SK-N-SH (cell line): Measurements from ENCODE around the gene NF2. TPM values are rescaled to one million over a fixed set of nuclear protein-coding genes. Genes with fewer than 3 reads are reported as not detected.

Source experiments
- CTCF ChIA-PET: fragments of 300-600, 350-600 bp; formaldehyde crosslinking; extraction: SDS; loops from one replicate; lab custom pipeline; 2021; lab: Yijun Ruan, JAX
- POLR2A ChIA-PET: fragments of 350-600 bp; sonication (Branson Sonifier 250); formaldehyde crosslinking; extraction: SDS; loops from one replicate; lab custom pipeline; 2020; ENCODE audit warnings: antibody characterized with exemption, inconsistent platforms; lab: Yijun Ruan, JAX
- DNase-seq: peaks from one replicate; pipeline ENCODE4 v3.0.0; 2012
- H2AFZ ChIP-seq: fragments of 200-600 bp; sonication (generic); 2 replicates; pipeline ENCODE4 v1.8.1; 2016; ENCODE audit warnings: antibody characterized with exemption, mild to moderate bottlenecking, low read depth
- H3F3A ChIP-seq: fragments of 200-600 bp; sonication (generic); replicated peaks from 2 replicates; pipeline ENCODE3; 2016; ENCODE audit warnings: antibody characterized with exemption, mild to moderate bottlenecking; ENCODE audit not compliant: insufficient read depth
- H3K27ac ChIP-seq, 2 experiments: fragments of 200-500 bp in 1 of 2; fragments of 200-600 bp in 1 of 2; sonication (Bioruptor generic) in 1 of 2; sonication (generic), shearing (Covaris generic) in 1 of 2; 2 replicates each; pipeline versions ENCODE4 v1.5.1 to v1.6.1; 2014 to 2016; ENCODE audit warnings: low read depth in 2 of 2, inconsistent platforms in 1 of 2, low read length in 1 of 2, mild to moderate bottlenecking in 1 of 2, mixed read lengths in 1 of 2
- H3K27me3 ChIP-seq: fragments of 200-600 bp; sonication (generic), shearing (Covaris generic); 2 replicates; pipeline ENCODE4 v1.6.1; 2016; ENCODE audit warnings: mixed run types; ENCODE audit not compliant: insufficient read depth
- H3K36me3 ChIP-seq, 2 experiments: fragments of 200-500 bp in 1 of 2; fragments of 200-600 bp in 1 of 2; sonication (Bioruptor generic) in 1 of 2; sonication (generic) in 1 of 2; replicated peaks in 1 of 2; 2 replicates each; pipeline versions ENCODE3 to v1.5.1; 2014 to 2016; ENCODE audit warnings: low read length in 1 of 2, mild to moderate bottlenecking in 1 of 2; ENCODE audit not compliant: insufficient read depth in 2 of 2, control insufficient read depth in 1 of 2
- H3K4me1 ChIP-seq, 2 experiments: fragments of 200-500 bp in 1 of 2; fragments of 200-600 bp in 1 of 2; sonication (Bioruptor generic) in 1 of 2; sonication (generic), shearing (Covaris generic) in 1 of 2; 2 replicates each; pipeline versions ENCODE4 v1.5.1 to v1.6.1; 2014 to 2016; ENCODE audit warnings: low read depth in 1 of 2, low read length in 1 of 2, mixed run types in 1 of 2; ENCODE audit not compliant: insufficient read depth in 2 of 2, control insufficient read depth in 1 of 2
- H3K4me2 ChIP-seq: fragments of 200-600 bp; sonication (generic), shearing (Covaris generic); 2 replicates; pipeline ENCODE4 v1.6.1; 2017; ENCODE audit warnings: mixed run types
- H3K4me3 ChIP-seq, 2 experiments: fragments of 200-500 bp in 1 of 2; fragments of 200-600 bp in 1 of 2; sonication (Bioruptor generic) in 1 of 2; sonication (generic), shearing (Covaris generic) in 1 of 2; 2 replicates each; pipeline versions ENCODE4 v1.5.1 to v1.8.1; 2014 to 2016; ENCODE audit warnings: low read depth in 2 of 2, inconsistent platforms in 1 of 2, low read length in 1 of 2, mild to moderate bottlenecking in 1 of 2, mixed read lengths in 1 of 2, moderate library complexity in 1 of 2
- H3K79me2 ChIP-seq: fragments of 200-600 bp; sonication (generic); 2 replicates; pipeline ENCODE4 v1.8.1; 2017; ENCODE audit warnings: mild to moderate bottlenecking; ENCODE audit not compliant: insufficient read depth
- H3K9ac ChIP-seq: fragments of 200-600 bp; sonication (generic); 2 replicates; pipeline ENCODE4 v1.6.1; 2017; ENCODE audit warnings: mixed run types
- H3K9me2 ChIP-seq: fragments of 200-600 bp; sonication (generic); 2 replicates; pipeline ENCODE4 v1.6.1; 2017; ENCODE audit warnings: mixed run types
- H3K9me3 ChIP-seq: fragments of 200-600 bp; sonication (generic); 2 replicates; pipeline ENCODE4 v1.6.1; 2017; ENCODE audit warnings: mixed run types, mild to moderate bottlenecking, moderate library complexity
- H4K20me1 ChIP-seq: fragments of 200-600 bp; sonication (generic); 2 replicates; pipeline ENCODE4 v1.6.1; 2017; ENCODE audit warnings: mild to moderate bottlenecking, mixed run types; ENCODE audit not compliant: insufficient read depth
- EP300 ChIP-seq, 2 experiments: IDR thresholded peaks; 2 replicates each; pipeline versions ENCODE4 v1.4.0 to v1.6.1; 2012; ENCODE audit warnings: borderline replicate concordance in 1 of 2, low read depth in 1 of 2, low read length in 1 of 2
- EZH2phosphoT487 ChIP-seq: fragments of 200-600 bp; sonication (generic); IDR thresholded peaks from 2 replicates; pipeline ENCODE4 v1.6.1; 2017; ENCODE audit warnings: low read depth, mixed run types, mild to moderate bottlenecking, antibody characterized with exemption, moderate library complexity, borderline replicate concordance
- FOSL2 ChIP-seq: IDR thresholded peaks from 2 replicates; pipeline ENCODE4 v1.4.0; 2012; ENCODE audit warnings: low read depth, mild to moderate bottlenecking, moderate library complexity, borderline replicate concordance
- FOXJ3 ChIP-seq: sonication (generic); formaldehyde crosslinking; IDR thresholded peaks from 2 replicates; pipeline ENCODE4 v1.5.1; 2020; ENCODE audit warnings: mild to moderate bottlenecking, missing genetic modification reagents
- FOXM1 ChIP-seq: IDR thresholded peaks from 2 replicates; pipeline ENCODE4 v1.4.0; 2012; ENCODE audit warnings: low read depth, mild to moderate bottlenecking
- GABPA ChIP-seq: IDR thresholded peaks from 2 replicates; pipeline ENCODE4 v1.4.0; 2012; ENCODE audit warnings: low read depth, mild to moderate bottlenecking
- IRF3 ChIP-seq: fragments of 150-350 bp; IDR thresholded peaks from 2 replicates; pipeline ENCODE4 v1.6.1; 2016; ENCODE audit warnings: mild to moderate bottlenecking, low read depth, low read length
- JUND ChIP-seq: IDR thresholded peaks from 2 replicates; pipeline ENCODE4 v1.4.0; 2012
- MEF2A ChIP-seq: IDR thresholded peaks from 2 replicates; pipeline ENCODE4 v1.4.0; 2012; ENCODE audit warnings: low read depth, borderline replicate concordance
- MXI1 ChIP-seq: IDR thresholded peaks from 2 replicates; pipeline ENCODE4 v1.6.1; 2012; ENCODE audit warnings: mild to moderate bottlenecking, low read depth, low read length, improper control_type of control experiment
- NRF1 ChIP-seq: IDR thresholded peaks from 2 replicates; pipeline ENCODE4 v1.6.1; 2012; ENCODE audit warnings: low read depth, mild to moderate bottlenecking, low read length
- PBX3 ChIP-seq: IDR thresholded peaks from 2 replicates; pipeline ENCODE4; 2012
- SIN3A ChIP-seq: IDR thresholded peaks from 2 replicates; pipeline ENCODE4 v1.6.1; 2012; ENCODE audit warnings: low read depth, mild to moderate bottlenecking, low read length, moderate library complexity, borderline replicate concordance
- SMC3 ChIP-seq: IDR thresholded peaks from 2 replicates; pipeline ENCODE4 v1.6.1; 2012; ENCODE audit warnings: low read depth, low read length, improper control_type of control experiment
- TAF1 ChIP-seq: IDR thresholded peaks from 2 replicates; pipeline ENCODE4 v1.6.1; 2012; ENCODE audit warnings: low read depth, mild to moderate bottlenecking, low read length, moderate library complexity, borderline replicate concordance
- TCF12 ChIP-seq: IDR thresholded peaks from 2 replicates; pipeline ENCODE4 v1.4.0; 2012
- TEAD4 ChIP-seq: IDR thresholded peaks from 2 replicates; pipeline ENCODE4 v1.4.0; 2012; ENCODE audit warnings: mild to moderate bottlenecking, borderline replicate concordance; ENCODE audit not compliant: insufficient read depth
- USF1 ChIP-seq: IDR thresholded peaks from 2 replicates; pipeline ENCODE4 v1.4.0; 2012; ENCODE audit warnings: low read depth, borderline replicate concordance
- YY1 ChIP-seq: IDR thresholded peaks from 2 replicates; pipeline ENCODE4 v1.4.0; 2012; ENCODE audit warnings: low read depth, mild to moderate bottlenecking
- ZBTB33 ChIP-seq: IDR thresholded peaks from 2 replicates; pipeline ENCODE4 v1.4.0; 2012; ENCODE audit warnings: low read depth, borderline replicate concordance
- WGBS: methylation state at CpG from one replicate; pipeline ENCODE4 v1.1.6; 2017; ENCODE audit warnings: low lambda C conversion rate; 5-methylcytosine and 5-hydroxymethylcytosine counted together
- polyA plus RNA-seq, 3 experiments: library from polyadenylated mRNA; depleted of rRNA; stranded (reverse); fragments of >200 nt; gene quantifications; 2 replicates each; pipeline ENCODE4 v1.2.3, GENCODE V29; 2012

Gene NF2
- polyA plus RNA-seq, 1 of the 3 experiments (the other 2 are of a cell fraction): 44.1 TPM

- H2AFZ ChIP-seq: no peak overlapping the region
- H3K27ac ChIP-seq: no peak overlapping the region
- no peaks in the 10 kb centered on the region for H3K4me1 ChIP-seq
- H3K9me2 ChIP-seq: no peaks in the 10 kb centered on the region
- H3K79me2 ChIP-seq: no peaks in the 10 kb centered on the region
- H3K4me2 ChIP-seq: no peak overlapping the region
- H3K4me3 ChIP-seq: no peak overlapping the region
- peak; percentile 29 for DNase-seq
- CTCF ChIA-PET: interaction anchor here (0.9 to 1.7 kb wide), 6 partner anchors 18 to 434 kb away, joined by 4 to 7 read pairs (median 5); no protein-coding TSS in a partner anchor
- POLR2A ChIA-PET: interaction anchor here (0.6 kb wide), 1 partner anchor 130 kb away, joined by 3 read pairs; no protein-coding TSS in a partner anchor
- no peaks in the 10 kb centered on the region for H3K9me3 ChIP-seq
- TF ChIP-seq TEAD4 (no peak), TCF12 (no peak), MEF2A (no peak), JUND (no peak), FOXM1 (no peak), PBX3 (no peak), SIN3A (no peak), NRF1 (no peak), ZBTB33 (no peak), IRF3 (no peak)
- TF ChIP-seq, all 33 proteins: peak for 0
- Histone ChIP-seq H3K9ac (no peak overlapping the region), H3F3A (no peaks in the 10 kb centered on the region), H4K20me1 (no peaks in the 10 kb centered on the region), H3K36me3 (peaks cover 26 to 32% of the 10 kb centered on the region in 2 experiments), H3K27me3 (no peaks in the 10 kb centered on the region)
- WGBS: 80% methylated on average over 4 of the region's 4 CpGs
Observed at GRCh38 chr22:29654420-29654819, 51.0 kb downstream of the NF2 start.

- POLR2A ChIA-PET: interaction anchor here (0.6 kb wide), 1 partner anchor 130 kb away, joined by 3 read pairs; no protein-coding TSS in a partner anchor
- WGBS: 93% methylated on average over 7 of the region's 7 CpGs
Observed at GRCh38 chr22:29654882-29655281, 51.4 kb downstream of the NF2 start.

More at GRCh38 chr22:29654882-29655281, 51.4 kb downstream of the NF2 start:
- Histone ChIP-seq H3K4me2 (no peak overlapping the region), H3K27me3 (no peaks in the 10 kb centered on the region), H3K9me3 (no peaks in the 10 kb centered on the region), H3K79me2 (no peaks in the 10 kb centered on the region), H3F3A (no peaks in the 10 kb centered on the region), H3K27ac (no peak overlapping the region), H3K9me2 (no peaks in the 10 kb centered on the region), H4K20me1 (no peaks in the 10 kb centered on the region), H2AFZ (no peak overlapping the region), H3K36me3 (peaks cover 30 to 32% of the 10 kb centered on the region in 2 experiments), H3K9ac (no peak overlapping the region), H3K4me3 (no peak overlapping the region), H3K4me1 (no peaks in the 10 kb centered on the region)
- DNase-seq: no peak
- no peak for TF ChIP-seq FOSL2
- TF ChIP-seq MXI1: no peak
- no peak for TF ChIP-seq SMC3
- no peak for TF ChIP-seq EZH2phosphoT487
- no peak for TF ChIP-seq USF1
- TF ChIP-seq YY1: no peak
- TF ChIP-seq EP300 (IDR thresholded peaks at IDR 0.05; ENCODE audit: borderline replicate concordance in 1 of 2, low read depth in 1 of 2, low read length in 1 of 2): no peak
- TF ChIP-seq TAF1: no peak
- no peak for TF ChIP-seq GABPA
- TF ChIP-seq SIN3A: no peak
- no peak for TF ChIP-seq TEAD4
- no peak for TF ChIP-seq FOXJ3 (CRISPR knock-in tag)
- TF ChIP-seq TCF12: no peak
- TF ChIP-seq IRF3: no peak
- CTCF ChIA-PET: interaction anchor here (0.9 to 1.7 kb wide), 6 partner anchors 18 to 434 kb away, joined by 4 to 7 read pairs (median 5); no protein-coding TSS in a partner anchor
